HCT116 (cell line): ENCODE data around the gene SIAH2. TPM values are rescaled to one million over a fixed set of nuclear protein-coding genes. Genes with fewer than 3 reads are reported as not detected.

Source experiments
- ATAC-seq: fragments of 200-7000 bp; cut with Tn5 transposase; 2 replicates; pipeline ENCODE4 v1.9.1; 2020; ENCODE audit warnings: mild to moderate bottlenecking, moderate library complexity
- BruUV-seq: library from RNA; stranded (reverse); fragments of 400-500 nt; replicated peaks from 2 replicates; lab custom pipeline; 2021; lab: Mats Ljungman, UMichigan
- CTCF ChIA-PET: fragments of 300-600 bp; sonication (Branson Sonifier 250); formaldehyde crosslinking; loops from one replicate; lab custom pipeline; 2021; ENCODE audit warnings: antibody characterized with exemption; lab: Charles Lee
- POLR2A ChIA-PET: fragments of 300-600, 350-600 bp; sonication (Branson Sonifier 250); formaldehyde crosslinking; loops from one replicate; lab custom pipeline; 2021; ENCODE audit warnings: antibody characterized with exemption; lab: Charles Lee
- RAD21 ChIA-PET, 2 experiments: fragments of 300-600 bp; sonication (Branson Sonifier 250); formaldehyde crosslinking; loops; one replicate each; lab custom pipeline; 2023; ENCODE audit warnings: low total read pairs in 2 of 2; ENCODE audit not compliant: uncharacterized antibody in 2 of 2, unreplicated experiment in 2 of 2, low non-redundant PET in 1 of 2; lab: Charles Lee
- DNase-seq: peaks from one replicate; pipeline ENCODE4 v3.0.0-alpha.2; 2010; ENCODE audit warnings: low read depth, low spot score
- H2AFZ ChIP-seq: fragments of 200-600 bp; shearing (Covaris generic), sonication (generic); 2 replicates; pipeline ENCODE4 v1.6.1; 2017; ENCODE audit warnings: low read depth, mixed run types, mixed read lengths, antibody characterized with exemption, low read length; ENCODE audit not compliant: poor library complexity, severe bottlenecking
- H3K27ac ChIP-seq: 2 replicates; pipeline ENCODE4 v1.5.1; 2012; ENCODE audit warnings: low read depth, low read length
- H3K27me3 ChIP-seq: fragments of 200-600 bp; sonication (generic); 2 replicates; pipeline ENCODE4 v1.6.1; 2016; ENCODE audit warnings: mixed run types, low read length, mixed read lengths; ENCODE audit not compliant: insufficient read depth
- H3K36me3 ChIP-seq, 2 experiments: fragments of 200-500 bp in 1 of 2; fragments of 200-600 bp in 1 of 2; sonication (Bioruptor generic) in 1 of 2; sonication (generic) in 1 of 2; 2 replicates each; pipeline versions ENCODE4 v1.5.1 to v1.6.1; 2014 to 2016; ENCODE audit warnings: low read length in 2 of 2, inconsistent platforms in 1 of 2, mixed read lengths in 1 of 2, mixed run types in 1 of 2; ENCODE audit not compliant: insufficient read depth in 2 of 2, control insufficient read depth in 1 of 2
- H3K4me1 ChIP-seq, 2 experiments: fragments of 200-600 bp in 1 of 2; sonication (generic) in 1 of 2; 2 replicates each; pipeline versions ENCODE4 v1.5.1 to v1.6.1; 2012 to 2017; ENCODE audit warnings: low read length in 2 of 2, inconsistent platforms in 1 of 2, mild to moderate bottlenecking in 1 of 2, mixed read lengths in 1 of 2, mixed run types in 1 of 2, moderate library complexity in 1 of 2; ENCODE audit not compliant: insufficient read depth in 2 of 2, control insufficient read depth in 1 of 2
- H3K4me2 ChIP-seq: fragments of 200-600 bp; sonication (generic); 2 replicates; pipeline ENCODE4 v1.6.1; 2017; ENCODE audit warnings: mixed run types, low read length, mixed read lengths
- H3K4me3 ChIP-seq, 2 experiments: fragments of 200-600 bp in 1 of 2; sonication (generic) in 1 of 2; replicated peaks in 1 of 2; 2 replicates each; pipeline ENCODE4 v1.5.1; 2011 to 2016; ENCODE audit warnings: low read length in 2 of 2, control low read depth in 1 of 2, low read depth in 1 of 2, mild to moderate bottlenecking in 1 of 2, mixed read lengths in 1 of 2, mixed run types in 1 of 2
- H3K79me2 ChIP-seq: fragments of 200-600 bp; sonication (generic); 2 replicates; pipeline ENCODE4 v1.6.1; 2017; ENCODE audit warnings: mild to moderate bottlenecking, mixed run types, low read length, moderate library complexity, mixed read lengths; ENCODE audit not compliant: insufficient read depth
- H3K9ac ChIP-seq: fragments of 200-600 bp; sonication (generic); 2 replicates; pipeline ENCODE4 v1.6.1; 2016; ENCODE audit warnings: low read length, mixed read lengths
- H3K9me2 ChIP-seq: fragments of 200-600 bp; sonication (generic), shearing (Covaris generic); 2 replicates; pipeline ENCODE4 v1.6.1; 2017; ENCODE audit warnings: mixed run types, mild to moderate bottlenecking, moderate library complexity; ENCODE audit not compliant: insufficient read depth
- H3K9me3 ChIP-seq, 2 experiments: fragments of 200-500 bp in 1 of 2; fragments of 200-600 bp in 1 of 2; sonication (Bioruptor generic) in 1 of 2; sonication (generic) in 1 of 2; 2 replicates each; pipeline ENCODE4 v1.6.1; 2014 to 2017; ENCODE audit warnings: low read length in 2 of 2, mixed read lengths in 2 of 2, inconsistent platforms in 1 of 2, low read depth in 1 of 2, mild to moderate bottlenecking in 1 of 2, mixed run types in 1 of 2, moderate library complexity in 1 of 2; ENCODE audit not compliant: control insufficient read depth in 1 of 2, insufficient read depth in 1 of 2
- H4K20me1 ChIP-seq: fragments of 200-600 bp; sonication (generic), shearing (Covaris generic); 2 replicates; pipeline ENCODE4 v1.6.1; 2017; ENCODE audit warnings: mixed run types, mild to moderate bottlenecking, moderate library complexity; ENCODE audit not compliant: insufficient read depth
- CBX3 ChIP-seq: IDR thresholded peaks from 2 replicates; pipeline ENCODE4 v1.6.1; 2012; ENCODE audit warnings: low read depth
- CEBPB ChIP-seq: IDR thresholded peaks from 2 replicates; pipeline ENCODE4 v1.6.1; 2012; ENCODE audit warnings: low read depth
- CTCF ChIP-seq, 3 experiments: fragments of 200-600 bp in 1 of 3; sonication (generic) in 1 of 3; IDR thresholded peaks in 2 of 3; conservative IDR thresholded peaks in 1 of 3; 2 replicates each; pipeline ENCODE4 v1.5.1; 2012 to 2017; ENCODE audit warnings: low read depth in 2 of 3, low read length in 2 of 3, antibody characterized with exemption in 1 of 3, borderline replicate concordance in 1 of 3, control low read depth in 1 of 3, mild to moderate bottlenecking in 1 of 3, mixed read lengths in 1 of 3, mixed run types in 1 of 3, moderate library complexity in 1 of 3; ENCODE audit not compliant: insufficient read depth in 1 of 3
- EGR1 ChIP-seq: IDR thresholded peaks from 2 replicates; pipeline ENCODE4 v1.6.1; 2012; ENCODE audit warnings: low read depth
- ELF1 ChIP-seq: IDR thresholded peaks from 2 replicates; pipeline ENCODE4 v1.6.1; 2012; ENCODE audit warnings: low read depth, borderline replicate concordance
- EZH2 ChIP-seq: fragments of 200-600 bp; sonication (generic); IDR thresholded peaks from 2 replicates; pipeline ENCODE4 v1.6.1; 2017; ENCODE audit warnings: antibody characterized with exemption, mixed run types
- EZH2phosphoT487 ChIP-seq: fragments of 200-600 bp; IDR thresholded peaks from 2 replicates; pipeline ENCODE4 v1.6.1; 2018; ENCODE audit warnings: antibody characterized with exemption, borderline replicate concordance
- FOSL1 ChIP-seq: IDR thresholded peaks from 2 replicates; pipeline ENCODE4 v1.6.1; 2012; ENCODE audit warnings: low read depth
- JUND ChIP-seq: IDR thresholded peaks from 2 replicates; pipeline ENCODE4 v1.6.1; 2012
- POLR2A ChIP-seq: IDR thresholded peaks from 2 replicates; pipeline ENCODE4 v1.7.0; 2011; ENCODE audit warnings: borderline replicate concordance; ENCODE audit not compliant: insufficient read depth, insufficient read length; ENCODE audit errors: extremely low read depth
- RAD21 ChIP-seq: IDR thresholded peaks from 2 replicates; pipeline ENCODE4 v1.6.1; 2012; ENCODE audit warnings: low read depth, mild to moderate bottlenecking
- REST ChIP-seq: IDR thresholded peaks from 2 replicates; pipeline ENCODE4 v1.6.1; 2012; ENCODE audit warnings: low read depth
- SIN3A ChIP-seq: IDR thresholded peaks from 2 replicates; pipeline ENCODE4 v1.6.1; 2012; ENCODE audit warnings: low read depth
- TCF7L2 ChIP-seq: IDR thresholded peaks from 2 replicates; pipeline ENCODE4 v1.7.0; 2011; ENCODE audit warnings: borderline replicate concordance, inconsistent platforms; ENCODE audit not compliant: insufficient read depth, insufficient read length; ENCODE audit errors: extremely low read depth
- YY1 ChIP-seq: IDR thresholded peaks from 2 replicates; pipeline ENCODE4 v1.6.1; 2011; ENCODE audit warnings: low read length, low read depth, moderate library complexity, mild to moderate bottlenecking; ENCODE audit not compliant: insufficient replicate concordance; ENCODE audit errors: extremely low read depth
- ZFX ChIP-seq: fragments of 450-650 bp; IDR thresholded peaks from 2 replicates; pipeline ENCODE4 v1.6.1; 2017
- ZNF274 ChIP-seq: fragments of 200-500 bp; sonication (Bioruptor generic); IDR thresholded peaks from 2 replicates; pipeline ENCODE4 v1.6.1; 2014; ENCODE audit warnings: mild to moderate bottlenecking, low read depth, low read length, inconsistent platforms
- intact Hi-C: fragments of 100-400 bp; cut with micrococcal nuclease; formaldehyde crosslinking; loops from 2 replicates; pipeline ENCODE4 v1.10.0; 2022
- total RNA-seq: library from RNA; stranded (reverse); gene quantifications from one replicate; pipeline ENCODE4 v1.2.1, GENCODE V29; 2021; ENCODE audit not compliant: unreplicated experiment

The SIAH2 gene
- total RNA-seq, 1 experiment from 2014 or later, result 39.9 TPM

DNA sequence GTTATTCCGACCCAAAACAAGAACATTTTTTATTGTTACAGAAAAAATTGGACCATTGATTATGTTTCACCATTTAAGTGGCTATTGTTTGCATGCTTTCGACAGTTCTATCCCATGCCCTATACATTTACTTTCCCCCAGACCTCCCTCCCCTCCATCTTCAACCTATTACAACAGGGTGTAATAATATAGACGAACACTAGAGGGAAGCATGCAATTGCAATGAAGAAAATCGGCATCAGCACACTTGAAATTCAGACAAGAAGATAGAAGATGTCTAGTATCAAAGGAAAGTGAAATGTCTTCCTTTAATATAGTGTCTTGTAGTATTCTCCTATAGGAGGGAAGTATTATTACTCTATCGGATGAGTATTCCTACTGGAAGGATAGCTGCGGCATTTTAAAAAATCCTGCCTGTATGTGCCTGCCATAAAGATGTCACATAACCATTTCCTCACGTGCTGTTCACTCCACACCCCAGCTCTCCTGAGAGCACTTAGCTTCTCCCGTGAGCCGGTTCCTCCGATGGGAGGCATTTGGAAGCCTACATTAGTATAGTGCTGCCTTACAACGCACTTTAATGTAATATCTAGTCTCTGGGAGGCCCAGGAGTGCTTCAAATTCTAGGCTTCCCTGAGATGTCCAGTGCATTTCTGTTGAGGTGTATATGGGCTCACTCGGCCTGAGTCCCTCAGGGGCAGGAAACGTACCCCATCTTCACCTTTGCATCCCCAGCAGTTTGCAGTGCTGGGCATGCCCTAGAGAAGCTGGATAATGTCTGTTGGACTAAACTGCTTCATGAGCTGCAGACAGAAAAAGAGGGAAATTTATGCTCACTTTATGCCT is 41.5 kb downstream of the SIAH2 start:
- peaks cover 0 to 11% of the 10 kb centered on the region in 2 experiments; a peak in 3 of 4 replicates for H3K4me1 ChIP-seq
- no peak overlapping the region for H3K27ac ChIP-seq
- H3K27me3 ChIP-seq, result no peaks in the 10 kb centered on the region
- H3K36me3 ChIP-seq, result no peaks in the 10 kb centered on the region
- no peak overlapping the region for H3K9ac ChIP-seq
- intact Hi-C loops, result loop anchor here (1.0 to 5.0 kb wide), 3 partner anchors 144 to 426 kb away; no protein-coding TSS in a partner anchor
- ChIA-PET CTCF (interaction anchor here (0.9 to 2.5 kb wide), 6 partner anchors 18 to 143 kb away, joined by 3 to 18 read pairs (median 3); partner anchors contain the start of gene ERICH6), RAD21 (interaction anchor here in 1 of 2 experiments (1.5 to 1.6 kb wide), 2 partner anchors 66 to 143 kb away, joined by 3 to 5 read pairs; no protein-coding TSS in a partner anchor), POLR2A (no interaction called here)
- ATAC-seq, result peak; percentile 83
- no peak overlapping the region for H3K4me3 ChIP-seq
- no peak for TF ChIP-seq REST
- no peak for TF ChIP-seq ELF1
- no peak for TF ChIP-seq SIN3A
- no peak for TF ChIP-seq EGR1
- TF ChIP-seq CEBPB, result 0 out of 2 replicates have a peak, but pooled peaks have one; percentile 8
- peak; percentile 69 to 91 (median 90) for TF ChIP-seq CTCF (IDR thresholded peaks at IDR 0.05 in 2 of 3, conservative IDR thresholded peaks at IDR 0.05 in 1 of 3; ENCODE audit: borderline replicate concordance in 1 of 3, insufficient read depth in 1 of 3, low read depth in 2 of 3, low read length in 2 of 3)
- TF ChIP-seq EZH2phosphoT487, result no peak
- no peak for TF ChIP-seq POLR2A
- no peak for TF ChIP-seq CBX3
- TF ChIP-seq RAD21, result peak; percentile 94
- TF ChIP-seq ZFX, result no peak
- TF ChIP-seq JUND, result no peak
- TF ChIP-seq ZNF274, result no peak
- TF ChIP-seq TCF7L2, result no peak
- no peak for TF ChIP-seq YY1
- no peak for TF ChIP-seq FOSL1
- no peak for TF ChIP-seq EZH2
- no peaks in the 10 kb centered on the region for H3K9me2 ChIP-seq
- H3K4me2 ChIP-seq, result no peak overlapping the region
- peak; percentile 45 for DNase-seq
- H3K79me2 ChIP-seq, result no peaks in the 10 kb centered on the region
- no peaks in the 10 kb centered on the region for H4K20me1 ChIP-seq
- H2AFZ ChIP-seq, result no peak overlapping the region
- no TSS peak for BruUV-seq
- no peaks in the 10 kb centered on the region for H3K9me3 ChIP-seq
